Keratinocyte (primary cell): ENCODE results near the gene DEGS2. TPM values are rescaled to one million over a fixed set of nuclear protein-coding genes. Genes with fewer than 3 reads are reported as not detected.

ENCODE experiments used
- DNase-seq: peaks from one replicate; pipeline ENCODE4 v3.0.0-alpha.2; 2011; ENCODE audit warnings: low read depth, missing footprints, low spot score
- FAIRE-seq: peaks from 2 replicates; lab custom pipeline; 2011; peaks lifted over from hg19 to GRCh38; lab: Jason Lieb, UNC
- H2AFZ ChIP-seq: 2 replicates; pipeline ENCODE4 v1.6.0; 2012; ENCODE audit warnings: low read length, control low read depth, inconsistent platforms; ENCODE audit not compliant: control insufficient read depth
- H3K27ac ChIP-seq: 2 replicates; pipeline ENCODE4 v1.5.1; 2011; ENCODE audit warnings: low read length; ENCODE audit not compliant: control insufficient read depth, insufficient read depth
- H3K27me3 ChIP-seq: 3 replicates; pipeline ENCODE4 v1.6.0; 2011; ENCODE audit warnings: low read length; ENCODE audit not compliant: control insufficient read depth, insufficient read depth; ENCODE audit errors: extremely low read depth
- H3K36me3 ChIP-seq, 2 experiments: 2 replicates in 1 of 2; 3 replicates in 1 of 2; pipeline ENCODE4 v1.5.1; 2011; ENCODE audit warnings: low read length in 2 of 2, mild to moderate bottlenecking in 1 of 2; ENCODE audit not compliant: control insufficient read depth in 2 of 2, insufficient read depth in 2 of 2; ENCODE audit errors: extremely low read depth in 1 of 2
- H3K4me1 ChIP-seq: 3 replicates; pipeline ENCODE4 v1.5.1; 2011; ENCODE audit warnings: low read length; ENCODE audit not compliant: control insufficient read depth, insufficient read depth; ENCODE audit errors: extremely low read depth
- H3K4me2 ChIP-seq: 3 replicates; pipeline ENCODE4 v1.6.0; 2011; ENCODE audit warnings: low read depth, low read length; ENCODE audit not compliant: control insufficient read depth, insufficient read depth; ENCODE audit errors: extremely low read depth
- H3K4me3 ChIP-seq, 3 experiments: fragments of 200-600 bp in 1 of 3; sonication (generic) in 1 of 3; 2 replicates in 2 of 3; 3 replicates in 1 of 3; pipeline ENCODE4 v1.5.1; 2011 to 2016; ENCODE audit warnings: low read length in 3 of 3, mild to moderate bottlenecking in 3 of 3, control low read depth in 2 of 3, inconsistent platforms in 1 of 3, low read depth in 1 of 3, mixed read lengths in 1 of 3, mixed run types in 1 of 3, moderate library complexity in 1 of 3; ENCODE audit not compliant: control insufficient read depth in 2 of 3, insufficient read depth in 2 of 3; ENCODE audit errors: extremely low read depth in 1 of 3
- H3K79me2 ChIP-seq: 2 replicates; pipeline ENCODE4 v1.6.0; 2012; ENCODE audit warnings: low read length; ENCODE audit not compliant: control insufficient read depth, insufficient read depth
- H3K9ac ChIP-seq: 3 replicates; pipeline ENCODE4 v1.6.0; 2011; ENCODE audit warnings: low read length; ENCODE audit not compliant: control insufficient read depth, insufficient read depth; ENCODE audit errors: extremely low read depth
- H3K9me1 ChIP-seq: 3 replicates; pipeline ENCODE4 v1.6.0; 2011; ENCODE audit warnings: low read length; ENCODE audit not compliant: control insufficient read depth, insufficient read depth; ENCODE audit errors: extremely low read depth
- H3K9me3 ChIP-seq: 2 replicates; pipeline ENCODE4 v1.5.1; 2012; ENCODE audit warnings: low read depth, low read length; ENCODE audit not compliant: control insufficient read depth
- H4K20me1 ChIP-seq: 3 replicates; pipeline ENCODE4 v1.6.0; 2011; ENCODE audit warnings: low read length; ENCODE audit not compliant: control insufficient read depth, insufficient read depth; ENCODE audit errors: extremely low read depth
- EZH2 ChIP-seq: IDR thresholded peaks from one replicate; pipeline ENCODE4 v1.6.1; 2012; ENCODE audit warnings: inconsistent platforms, mild to moderate bottlenecking, low read length, moderate library complexity
- dilution Hi-C: fragments of 300-500 bp; cut with MboI; formaldehyde crosslinking; loops from one replicate; pipeline ENCODE4 v1.7.0; 2020; ENCODE audit warnings: low sequenced_read_pairs; ENCODE audit not compliant: extremely low pct_ligation_motif_present
- polyA plus RNA-seq, 5 experiments: library from polyadenylated mRNA; depleted of rRNA in 3 of 5; stranded (reverse) in 3 of 5; stranded (forward) in 1 of 5; unstranded in 1 of 5; fragments of >200 nt; gene quantifications; 1 replicate in 1 of 5; 2 replicates in 3 of 5; 3 replicates in 1 of 5; pipeline versions ENCODE4 v1.2.1 to v1.2.3, GENCODE V29; 2011 to 2012; ENCODE audit warnings: missing spikeins in 2 of 5, low read depth in 1 of 5, low replicate concordance in 1 of 5
- TF ChIP-seq, protein P1 (sequence below), 3 experiments: IDR thresholded peaks in 1 of 3; conservative IDR thresholded peaks in 1 of 3; optimal IDR thresholded peaks in 1 of 3; 2 replicates in 2 of 3; 3 replicates in 1 of 3; pipeline versions ENCODE3 to v1.5.1; 2011; ENCODE audit warnings: low read length in 3 of 3, mild to moderate bottlenecking in 3 of 3, moderate library complexity in 2 of 3, control low read depth in 1 of 3, inconsistent platforms in 1 of 3; ENCODE audit not compliant: insufficient read depth in 2 of 3; ENCODE audit errors: extremely low read depth in 1 of 3

DEGS2 gene
- polyA plus RNA-seq, 1 donor (not counting 4 experiments of a cell fraction or from before 2014, with no cell fraction given) = 0.46 TPM

DNA sequence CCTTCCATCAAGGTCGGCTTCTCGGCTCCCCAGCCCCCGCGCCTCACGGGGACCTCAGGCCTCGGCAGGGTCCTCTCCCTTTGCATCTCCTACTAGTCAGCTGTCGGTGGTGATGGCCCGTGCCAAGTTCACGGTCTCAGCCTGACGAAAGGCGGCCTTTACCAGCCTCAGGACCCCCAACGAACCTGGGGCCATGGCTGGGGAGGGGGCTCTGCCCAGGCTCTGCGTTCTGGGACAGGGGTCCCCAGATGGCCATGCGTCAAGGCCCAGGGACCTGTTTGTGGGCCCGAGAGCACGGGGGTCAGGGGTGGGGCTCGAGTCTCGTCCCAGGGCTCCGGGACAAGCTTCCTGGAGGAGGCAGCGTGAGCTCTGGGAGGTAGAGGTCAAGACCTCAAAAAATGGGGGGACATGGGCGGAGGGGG, 32.8 kb upstream of the DEGS2 start:
- Histone ChIP-seq H3K36me3 (no peaks in the 10 kb centered on the region), H3K4me2 (peak overlapping the region; percentile 87), H4K20me1 (no peaks in the 10 kb centered on the region), H3K9me1 (no peaks in the 10 kb centered on the region), H3K27ac (peak overlapping the region; percentile 69), H2AFZ (peak overlapping the region; percentile 95), H3K4me1 (peaks cover 12% of the 10 kb centered on the region), H3K4me3 (peak overlapping the region; percentile 23 to 65 (median 32)), H3K27me3 (no peaks in the 10 kb centered on the region), H3K9me3 (no peaks in the 10 kb centered on the region), H3K9ac (peak overlapping the region; percentile 82), H3K79me2 (no peaks in the 10 kb centered on the region)
- dilution Hi-C loops = no loop called here
- TF ChIP-seq, protein P1, sequence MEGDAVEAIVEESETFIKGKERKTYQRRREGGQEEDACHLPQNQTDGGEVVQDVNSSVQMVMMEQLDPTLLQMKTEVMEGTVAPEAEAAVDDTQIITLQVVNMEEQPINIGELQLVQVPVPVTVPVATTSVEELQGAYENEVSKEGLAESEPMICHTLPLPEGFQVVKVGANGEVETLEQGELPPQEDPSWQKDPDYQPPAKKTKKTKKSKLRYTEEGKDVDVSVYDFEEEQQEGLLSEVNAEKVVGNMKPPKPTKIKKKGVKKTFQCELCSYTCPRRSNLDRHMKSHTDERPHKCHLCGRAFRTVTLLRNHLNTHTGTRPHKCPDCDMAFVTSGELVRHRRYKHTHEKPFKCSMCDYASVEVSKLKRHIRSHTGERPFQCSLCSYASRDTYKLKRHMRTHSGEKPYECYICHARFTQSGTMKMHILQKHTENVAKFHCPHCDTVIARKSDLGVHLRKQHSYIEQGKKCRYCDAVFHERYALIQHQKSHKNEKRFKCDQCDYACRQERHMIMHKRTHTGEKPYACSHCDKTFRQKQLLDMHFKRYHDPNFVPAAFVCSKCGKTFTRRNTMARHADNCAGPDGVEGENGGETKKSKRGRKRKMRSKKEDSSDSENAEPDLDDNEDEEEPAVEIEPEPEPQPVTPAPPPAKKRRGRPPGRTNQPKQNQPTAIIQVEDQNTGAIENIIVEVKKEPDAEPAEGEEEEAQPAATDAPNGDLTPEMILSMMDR (optimal IDR thresholded peaks at IDR 0.05 in 1 of 3, IDR thresholded peaks at IDR 0.05 in 1 of 3, conservative IDR thresholded peaks at IDR 0.05 in 1 of 3; ENCODE audit: extremely low read depth in 1 of 3, insufficient read depth in 2 of 3, low read length in 3 of 3) = no peak
- no peak for TF ChIP-seq EZH2
- DNase-seq (no peak), FAIRE-seq (no peak)

DNA sequence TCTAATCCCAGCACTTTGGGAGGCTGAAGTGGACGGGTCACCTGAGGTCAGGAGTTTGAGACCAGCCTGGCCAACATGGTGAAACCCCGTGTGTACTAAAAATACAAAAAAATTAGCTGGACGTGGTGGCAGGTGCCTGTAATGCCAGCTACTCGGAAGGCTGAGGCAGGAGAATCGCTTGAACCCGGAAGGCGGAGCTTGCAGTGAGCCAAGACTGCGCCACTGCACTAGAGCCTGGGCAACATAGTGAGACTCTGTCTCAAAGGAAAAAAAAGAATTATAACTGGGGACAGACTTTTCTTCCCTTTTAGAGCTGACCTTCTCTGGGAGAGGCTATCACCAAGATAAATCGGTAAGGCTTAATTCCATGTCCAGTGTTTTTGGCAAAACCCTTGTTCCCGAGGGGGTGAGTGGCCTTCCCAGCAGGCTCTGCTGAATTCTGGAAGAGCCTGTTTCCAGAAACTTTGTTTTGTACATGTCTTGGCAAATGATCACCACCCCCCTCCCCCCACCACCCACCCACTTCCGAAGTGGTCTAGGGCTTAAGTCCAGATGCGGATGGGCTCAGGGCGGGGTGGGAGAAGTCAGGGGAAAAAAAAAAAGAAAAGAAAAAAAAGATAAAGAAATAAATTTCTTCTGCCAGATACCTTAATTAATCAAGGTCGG, 32.3 kb upstream of the DEGS2 start:
- H3K79me2 ChIP-seq = no peaks in the 10 kb centered on the region
- TF ChIP-seq, protein P1 (optimal IDR thresholded peaks at IDR 0.05 in 1 of 3, IDR thresholded peaks at IDR 0.05 in 1 of 3, conservative IDR thresholded peaks at IDR 0.05 in 1 of 3; ENCODE audit: extremely low read depth in 1 of 3, insufficient read depth in 2 of 3, low read length in 3 of 3) = no peak
- TF ChIP-seq EZH2 = no peak
- no peaks in the 10 kb centered on the region for H3K9me3 ChIP-seq
- peak overlapping the region; percentile 82 for H3K9ac ChIP-seq
- peak overlapping the region; percentile 87 for H3K4me2 ChIP-seq
- H2AFZ ChIP-seq = peak overlapping the region; percentile 95
- dilution Hi-C loops = no loop called here
- no peak overlapping the region for H3K27ac ChIP-seq
- peaks cover 12% of the 10 kb centered on the region for H3K4me1 ChIP-seq
- no peaks in the 10 kb centered on the region for H4K20me1 ChIP-seq
- no peak overlapping the region for H3K4me3 ChIP-seq
- no peaks in the 10 kb centered on the region for H3K9me1 ChIP-seq
- FAIRE-seq (no peak), DNase-seq (no peak)
- H3K27me3 ChIP-seq = no peaks in the 10 kb centered on the region
- H3K36me3 ChIP-seq = no peaks in the 10 kb centered on the region
